NB4 (cell line): ENCODE results near the gene DLG2.

Source experiments
- DNase-seq: peaks from one replicate; pipeline ENCODE4 v3.0.0; 2010; ENCODE audit warnings: low read depth
- H3K4me3 ChIP-seq: one replicate; pipeline ENCODE4 v1.5.1; 2011; ENCODE audit warnings: mild to moderate bottlenecking, low read depth, low read length, moderate library complexity
- CTCF ChIP-seq: IDR thresholded peaks from one replicate; pipeline ENCODE4 v1.5.1; 2012; ENCODE audit warnings: low read depth, low read length
- MAX ChIP-seq: IDR thresholded peaks from 2 replicates; pipeline ENCODE4 v1.6.1; 2011; ENCODE audit warnings: low read depth, low read length
- MYC ChIP-seq: IDR thresholded peaks from 2 replicates; pipeline ENCODE4 v1.6.1; 2011; ENCODE audit warnings: low read depth, low read length
- POLR2A ChIP-seq: IDR thresholded peaks from 2 replicates; pipeline ENCODE4 v1.6.1; 2011; ENCODE audit warnings: mild to moderate bottlenecking; ENCODE audit not compliant: insufficient read length; ENCODE audit errors: extremely low read depth

The DLG2 gene

GRCh38 chr11:83521647-83522596 is 2105.2 kb downstream of the DLG2 start:
- peak; percentile 25 for TF ChIP-seq CTCF
- TF ChIP-seq POLR2A = no peak
- H3K4me3 ChIP-seq = no peak overlapping the region
- peak; percentile 47 for DNase-seq

- TF ChIP-seq POLR2A (no peak), CTCF (no peak), MYC (no peak), MAX (no peak)
- DNase-seq = no peak
- no peak overlapping the region for H3K4me3 ChIP-seq
These were observed 2106.3 kb downstream of the DLG2 start for GRCh38 chr11:83520849-83521248.

- no peak for DNase-seq
- H3K4me3 ChIP-seq = no peak overlapping the region
- TF ChIP-seq MAX = no peak
- TF ChIP-seq CTCF = no peak
- TF ChIP-seq POLR2A = no peak
- no peak for TF ChIP-seq MYC
These were observed 2115.5 kb downstream of the DLG2 start for GRCh38 chr11:83511646-83512045.

DNA sequence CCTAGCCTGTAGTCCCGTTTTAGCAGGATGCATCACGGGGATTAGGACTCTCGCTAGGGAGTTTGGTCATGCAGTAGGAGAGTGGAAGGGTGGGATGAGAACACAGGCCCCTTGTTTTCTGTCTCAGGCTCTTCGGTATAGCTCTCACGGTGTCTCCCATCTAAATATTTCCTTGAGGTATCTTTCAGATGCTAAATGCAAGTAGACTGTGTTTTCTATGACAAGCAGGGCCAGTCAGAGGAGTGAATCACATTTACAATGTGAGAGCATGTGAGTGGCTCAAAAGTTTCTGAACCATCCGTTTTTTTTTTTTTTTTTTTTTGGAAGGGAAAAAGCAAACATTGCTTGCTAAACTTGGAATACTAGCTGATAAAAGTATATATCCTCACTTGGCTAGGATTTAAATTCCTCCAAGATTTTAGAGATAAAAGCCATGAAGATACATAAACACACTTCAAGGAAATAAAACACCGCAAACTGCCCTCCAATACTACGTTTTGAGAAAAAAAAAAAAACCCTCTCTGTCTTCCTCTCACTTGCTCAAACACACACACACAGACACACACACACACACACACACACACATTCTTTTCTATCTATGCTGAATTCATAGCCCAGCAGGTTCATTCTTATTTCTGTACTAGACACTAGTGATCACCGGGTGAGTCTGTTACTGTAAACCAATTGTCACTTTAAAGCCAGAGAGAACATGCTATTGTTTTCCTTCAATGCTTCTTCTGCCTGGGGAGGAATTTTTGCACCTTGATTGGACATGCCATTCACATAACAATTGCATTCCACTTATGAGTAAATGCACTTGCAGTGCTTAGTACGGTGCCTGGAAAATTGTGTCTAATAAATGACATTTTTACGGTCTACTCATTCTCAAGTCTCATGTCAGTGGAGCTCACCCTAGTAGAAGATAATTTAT is 2116.3 kb downstream of the DLG2 start:
- TF ChIP-seq POLR2A (no peak), CTCF (no peak), MYC (no peak), MAX (no peak)
- H3K4me3 ChIP-seq = no peak overlapping the region
- DNase-seq = no peak

GRCh38 chr11:83508804-83509203 is 2118.3 kb downstream of the DLG2 start:
- H3K4me3 ChIP-seq = no peak overlapping the region
- TF ChIP-seq POLR2A = no peak
- no peak for TF ChIP-seq MYC
- TF ChIP-seq CTCF = no peak
- no peak for TF ChIP-seq MAX
- DNase-seq = peak; percentile 27
